Endothelial cell of umbilical vein (primary cell): ENCODE measurements around the gene APLP2. TPM values are rescaled to one million over a fixed set of nuclear protein-coding genes. Genes with fewer than 3 reads are reported as not detected.

Experiments used
- BruUV-seq: library from RNA; stranded (reverse); fragments of 400-500 nt; replicated peaks from 2 replicates; lab custom pipeline; 2021; lab: Mats Ljungman, UMichigan
- CTCF ChIA-PET: fragments of 300-600, 350-600 bp; sonication (Branson Sonifier 250); formaldehyde crosslinking; loops from one replicate; lab custom pipeline; 2021; ENCODE audit warnings: antibody characterized with exemption, inconsistent platforms; lab: Charles Lee
- POLR2A ChIA-PET: fragments of 300-600, 350-600 bp; sonication (Branson Sonifier 250); formaldehyde crosslinking; loops from one replicate; lab custom pipeline; 2021; ENCODE audit warnings: antibody characterized with exemption, inconsistent platforms; lab: Charles Lee
- DNase-seq: peaks from one replicate; pipeline ENCODE4 v3.0.0-alpha.2; 2011; ENCODE audit warnings: low read depth, low spot score
- FAIRE-seq: peaks from 2 replicates; lab custom pipeline; 2011; peaks lifted over from hg19 to GRCh38; lab: Jason Lieb, UNC
- H2AFZ ChIP-seq: 2 replicates; pipeline ENCODE4 v1.6.0; 2012; ENCODE audit warnings: low read depth, low read length, control low read depth, inconsistent platforms
- H3K27ac ChIP-seq: 2 replicates; pipeline ENCODE4 v1.5.1; 2011; ENCODE audit warnings: low read depth, mild to moderate bottlenecking, control low read depth, low read length, moderate library complexity; ENCODE audit not compliant: insufficient read depth
- H3K27me3 ChIP-seq, 2 experiments: 2 replicates each; pipeline versions ENCODE4 v1.6.0 to v1.6.1; 2011; ENCODE audit warnings: low read length in 2 of 2, mixed read lengths in 1 of 2; ENCODE audit not compliant: control insufficient read depth in 2 of 2, insufficient read depth in 2 of 2
- H3K36me3 ChIP-seq, 2 experiments: 2 replicates in 1 of 2; 3 replicates in 1 of 2; pipeline ENCODE4 v1.5.1; 2011; ENCODE audit warnings: low read length in 2 of 2, mild to moderate bottlenecking in 1 of 2, moderate library complexity in 1 of 2; ENCODE audit not compliant: control insufficient read depth in 2 of 2, insufficient read depth in 2 of 2; ENCODE audit errors: extremely low read depth in 1 of 2
- H3K4me1 ChIP-seq: 3 replicates; pipeline ENCODE4 v1.5.1; 2011; ENCODE audit warnings: mild to moderate bottlenecking, low read length; ENCODE audit not compliant: control insufficient read depth, insufficient read depth; ENCODE audit errors: extremely low read depth
- H3K4me2 ChIP-seq: 2 replicates; pipeline ENCODE4 v1.6.1; 2011; ENCODE audit warnings: low read length, control low read depth, mixed read lengths; ENCODE audit not compliant: insufficient read depth
- H3K4me3 ChIP-seq, 3 experiments: fragments of 200-600 bp in 1 of 3; sonication (generic), shearing (Covaris generic) in 1 of 3; replicated peaks in 1 of 3; 2 replicates each; pipeline ENCODE4 v1.5.1; 2011 to 2016; ENCODE audit warnings: control low read depth in 3 of 3, low read length in 3 of 3, mild to moderate bottlenecking in 2 of 3, inconsistent platforms in 1 of 3, low read depth in 1 of 3, moderate library complexity in 1 of 3; ENCODE audit not compliant: insufficient read depth in 1 of 3
- H3K79me2 ChIP-seq: 2 replicates; pipeline ENCODE4 v1.6.0; 2012; ENCODE audit warnings: low read length, inconsistent platforms; ENCODE audit not compliant: control insufficient read depth, insufficient read depth
- H3K9ac ChIP-seq: replicated peaks from 2 replicates; pipeline ENCODE3; 2011; ENCODE audit warnings: low read length, control low read depth; ENCODE audit not compliant: insufficient read depth; ENCODE audit errors: extremely low read depth
- H3K9me1 ChIP-seq: replicated peaks from 3 replicates; pipeline ENCODE4 v1.6.0; 2011; ENCODE audit warnings: mild to moderate bottlenecking, low read length; ENCODE audit not compliant: control insufficient read depth, insufficient read depth; ENCODE audit errors: extremely low read depth
- H3K9me3 ChIP-seq: replicated peaks from 2 replicates; pipeline ENCODE4 v1.5.1; 2012; ENCODE audit warnings: low read length, inconsistent platforms; ENCODE audit not compliant: control insufficient read depth, insufficient read depth
- H4K20me1 ChIP-seq: replicated peaks from 2 replicates; pipeline ENCODE3; 2011; ENCODE audit warnings: mild to moderate bottlenecking, low read length; ENCODE audit not compliant: control insufficient read depth, insufficient read depth; ENCODE audit errors: extremely low read depth
- CTCF ChIP-seq, 2 donors: IDR thresholded peaks; 1 replicate in 1 of 2; 2 replicates in 1 of 2; pipeline ENCODE4 v1.5.1; 2011; ENCODE audit warnings: low read length in 2 of 2, mild to moderate bottlenecking in 2 of 2, moderate library complexity in 2 of 2, control low read depth in 1 of 2, inconsistent platforms in 1 of 2, low read depth in 1 of 2; ENCODE audit not compliant: insufficient read depth in 1 of 2; ENCODE audit errors: extremely low read depth in 1 of 2
- EZH2 ChIP-seq: IDR thresholded peaks from 2 replicates; pipeline ENCODE4 v1.6.1; 2012; ENCODE audit warnings: borderline replicate concordance, low read depth, mild to moderate bottlenecking, moderate library complexity, low read length, inconsistent platforms; ENCODE audit not compliant: severe bottlenecking
- FOS ChIP-seq: IDR thresholded peaks from 2 replicates; pipeline ENCODE4 v1.6.1; 2011; ENCODE audit warnings: mild to moderate bottlenecking, low read length, moderate library complexity, borderline replicate concordance; ENCODE audit not compliant: insufficient read depth
- GATA2 ChIP-seq: IDR thresholded peaks from 2 replicates; pipeline ENCODE4 v1.7.0; 2011; ENCODE audit warnings: low read depth, mild to moderate bottlenecking, moderate library complexity, mixed read lengths, low read length; ENCODE audit not compliant: insufficient read length, insufficient read depth
- JUN ChIP-seq: IDR thresholded peaks from 2 replicates; pipeline ENCODE4 v1.6.1; 2011; ENCODE audit warnings: borderline replicate concordance, low read depth; ENCODE audit not compliant: insufficient read length, insufficient read depth
- MAX ChIP-seq: IDR thresholded peaks from 2 replicates; pipeline ENCODE4 v1.6.1; 2011; ENCODE audit not compliant: insufficient read depth, insufficient read length
- MYC ChIP-seq: IDR thresholded peaks from one replicate; pipeline ENCODE4 v1.6.1; 2011; ENCODE audit warnings: mild to moderate bottlenecking, low read depth, low read length
- POLR2A ChIP-seq: IDR thresholded peaks from 2 replicates; pipeline ENCODE4 v1.6.1; 2012; ENCODE audit warnings: low read depth, mild to moderate bottlenecking, control low read depth, low read length
- POLR2AphosphoS5 ChIP-seq: IDR thresholded peaks from 2 replicates; pipeline ENCODE4 v1.6.1; 2012; ENCODE audit warnings: low read depth, mild to moderate bottlenecking, control low read depth, low read length, moderate library complexity; ENCODE audit not compliant: insufficient read depth
- dilution Hi-C: fragments of 300-500 bp; cut with MboI; formaldehyde crosslinking; loops from one replicate; pipeline ENCODE4 v1.15.0; 2019; ENCODE audit warnings: low sequenced_read_pairs; ENCODE audit not compliant: extremely low pct_ligation_motif_present
- intact Hi-C: fragments of 100-400 bp; cut with micrococcal nuclease; formaldehyde crosslinking; loops from one replicate; pipeline ENCODE4 v1.10.0; 2022
- polyA plus RNA-seq, 4 experiments: library from polyadenylated mRNA; depleted of rRNA in 3 of 4; stranded (reverse) in 3 of 4; unstranded in 1 of 4; fragments of >200 nt; gene quantifications; 2 replicates each; pipeline versions ENCODE4 v1.2.1 to v1.2.3, GENCODE V29; 2011 to 2012; ENCODE audit warnings: missing spikeins in 1 of 4
- total RNA-seq: library from RNA; stranded (reverse); gene quantifications from 2 replicates; pipeline ENCODE4 v1.2.3, GENCODE V29; 2021

The APLP2 gene
- total and polyA plus RNA-seq, 2 donors (not counting 3 experiments of a cell fraction or from before 2014, with no cell fraction given): 493 to 543 TPM

GRCh38 chr11:130043575-130043974 is 26.1 kb upstream of the APLP2 start:
- no peaks in the 10 kb centered on the region for H4K20me1 ChIP-seq
- ChIA-PET POLR2A (interaction anchor here (0.7 kb wide), 2 partner anchors 16 to 185 kb away, joined by 5 read pairs; no protein-coding TSS in a partner anchor), CTCF (interaction anchor here (0.7 to 1.0 kb wide), 2 partner anchors 16 to 67 kb away, joined by 3 read pairs; no protein-coding TSS in a partner anchor)
- no peak overlapping the region for H3K27ac ChIP-seq
- no peak overlapping the region for H3K9ac ChIP-seq
- peak overlapping the region; percentile 29 for H2AFZ ChIP-seq
- no peaks in the 10 kb centered on the region for H3K36me3 ChIP-seq
- H3K4me1 ChIP-seq: peaks cover 14% of the 10 kb centered on the region
- H3K79me2 ChIP-seq: no peaks in the 10 kb centered on the region
- intact Hi-C loops: no loop called here
- no peak overlapping the region for H3K4me2 ChIP-seq
- H3K9me3 ChIP-seq: no peaks in the 10 kb centered on the region
- no peak overlapping the region for H3K4me3 ChIP-seq
- no peaks in the 10 kb centered on the region for H3K27me3 ChIP-seq
- dilution Hi-C loops: no loop called here
- no peak for TF ChIP-seq GATA2
- no peak for TF ChIP-seq JUN
- TF ChIP-seq FOS: no peak
- TF ChIP-seq CTCF (IDR thresholded peaks at IDR 0.05; ENCODE audit: extremely low read depth in 1 of 2, insufficient read depth in 1 of 2, low read depth in 1 of 2, low read length in 2 of 2): no peak
- TF ChIP-seq POLR2A: no peak
- TF ChIP-seq POLR2AphosphoS5: no peak
- TF ChIP-seq EZH2: no peak
- no peak for TF ChIP-seq MYC
- no peak for TF ChIP-seq MAX
- BruUV-seq: no TSS peak
- FAIRE-seq (peak; percentile 42), DNase-seq (peak; percentile 36)
- H3K9me1 ChIP-seq: no peaks in the 10 kb centered on the region
